B cell (primary cell): ENCODE measurements around the gene SLC23A2.

Experiments used
- CTCF ChIP-seq: fragments of 200-600 bp; IDR thresholded peaks from one replicate; pipeline ENCODE4 v1.8.0; 2022; ENCODE audit warnings: antibody characterized with exemption, mild to moderate bottlenecking
- EZH2 ChIP-seq: IDR thresholded peaks from 2 replicates; pipeline ENCODE4 v1.6.1; 2012; ENCODE audit warnings: borderline replicate concordance, low read depth, mild to moderate bottlenecking, moderate library complexity, low read length; ENCODE audit not compliant: insufficient read depth, poor library complexity, severe bottlenecking

- TF ChIP-seq CTCF, result no peak
- TF ChIP-seq EZH2, result no peak
These were observed 185.7 kb downstream of the SLC23A2 start for GRCh38 chr20:4815628-4816027.
